ENCODE results near the gene TNC. TPM values are rescaled to one million over a fixed set of nuclear protein-coding genes. Genes with fewer than 3 reads are reported as not detected.

The TNC gene
- polyA plus RNA-seq, 1 of the 3 experiments (the other 2 are of a cell fraction): 805 TPM

DNA sequence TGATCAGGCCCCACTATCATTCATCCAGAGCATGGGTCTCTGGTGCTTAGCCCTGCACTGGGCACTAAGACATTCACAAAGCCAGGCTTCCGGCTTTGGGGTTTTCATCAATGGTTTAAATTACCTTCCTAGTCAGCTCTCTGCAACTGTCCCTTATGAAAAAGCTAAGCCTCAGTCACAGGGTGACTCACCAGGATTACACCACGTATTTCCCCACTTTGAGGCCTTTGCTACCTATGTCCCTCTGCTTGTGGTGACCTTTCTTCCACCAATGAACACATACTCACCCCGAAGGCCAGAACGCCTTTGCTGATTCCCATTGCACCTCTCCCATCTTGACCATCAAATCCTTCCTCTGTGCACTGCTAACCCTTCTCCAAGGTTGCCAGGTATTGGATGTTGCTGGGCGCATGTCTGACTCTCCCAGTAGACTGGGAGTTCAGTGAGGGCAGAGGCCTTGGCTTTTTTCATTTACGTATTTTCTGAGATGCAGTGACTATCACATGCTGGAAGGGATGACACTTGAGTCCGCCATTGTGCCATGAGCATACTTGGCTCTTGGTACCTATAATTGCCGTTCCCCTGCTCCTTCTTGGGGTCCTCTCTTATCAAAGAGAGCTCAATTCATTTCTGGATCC lies 128.9 kb downstream of the TNC start:
- no peaks in the 10 kb centered on the region for H3K9me3 ChIP-seq

GRCh38 chr9:114987116-114987515 lies 130.8 kb downstream of the TNC start:
- Histone ChIP-seq H3K9me2 (no peaks in the 10 kb centered on the region), H3K4me3 (ENCODE audit: low read depth in 2 of 2, low read length in 1 of 2) (no peak overlapping the region), H3K79me2 (ENCODE audit: insufficient read depth) (no peaks in the 10 kb centered on the region), H3K36me3 (replicated peaks in 1 of 2; ENCODE audit: control insufficient read depth in 1 of 2, insufficient read depth in 2 of 2, low read length in 1 of 2) (no peaks in the 10 kb centered on the region), H3K27ac (ENCODE audit: low read depth in 2 of 2, low read length in 1 of 2) (no peak overlapping the region), H3K4me1 (ENCODE audit: control insufficient read depth in 1 of 2, insufficient read depth in 2 of 2, low read depth in 1 of 2, low read length in 1 of 2) (no peaks in the 10 kb centered on the region), H3K9ac (no peak overlapping the region), H3K9me3 (no peaks in the 10 kb centered on the region), H4K20me1 (ENCODE audit: insufficient read depth) (no peaks in the 10 kb centered on the region), H3F3A (replicated peaks; ENCODE audit: insufficient read depth) (no peaks in the 10 kb centered on the region), H2AFZ (ENCODE audit: low read depth) (no peak overlapping the region), H3K4me2 (no peak overlapping the region), H3K27me3 (ENCODE audit: insufficient read depth) (peaks cover 34% of the 10 kb centered on the region; the same call in 1 of the 2 replicates)
- CTCF ChIA-PET: no interaction called here
- 53% methylated on average over 1 of the region's 1 CpG for WGBS (ENCODE audit: low lambda C conversion rate)
- POLR2A ChIA-PET: no interaction called here
- no peak for DNase-seq
- no peak for TF ChIP-seq CHD2 (IDR thresholded peaks at IDR 0.05; ENCODE audit: low read length, partially characterized antibody)
- TF ChIP-seq, protein P1, sequence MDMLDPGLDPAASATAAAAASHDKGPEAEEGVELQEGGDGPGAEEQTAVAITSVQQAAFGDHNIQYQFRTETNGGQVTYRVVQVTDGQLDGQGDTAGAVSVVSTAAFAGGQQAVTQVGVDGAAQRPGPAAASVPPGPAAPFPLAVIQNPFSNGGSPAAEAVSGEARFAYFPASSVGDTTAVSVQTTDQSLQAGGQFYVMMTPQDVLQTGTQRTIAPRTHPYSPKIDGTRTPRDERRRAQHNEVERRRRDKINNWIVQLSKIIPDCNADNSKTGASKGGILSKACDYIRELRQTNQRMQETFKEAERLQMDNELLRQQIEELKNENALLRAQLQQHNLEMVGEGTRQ (IDR thresholded peaks at IDR 0.05; ENCODE audit: borderline replicate concordance, low read depth, low read length): no peak
- no peak for TF ChIP-seq TCF12 (IDR thresholded peaks at IDR 0.05)
- TF ChIP-seq GABPA (IDR thresholded peaks at IDR 0.05; ENCODE audit: low read depth): no peak
- TF ChIP-seq RAD21 (IDR thresholded peaks at IDR 0.05; ENCODE audit: low read length): no peak
- TF ChIP-seq SMC3 (IDR thresholded peaks at IDR 0.05; ENCODE audit: low read depth, low read length): no peak
- TF ChIP-seq MXI1 (IDR thresholded peaks at IDR 0.05; ENCODE audit: low read depth, low read length): no peak
- no peak for TF ChIP-seq RCOR1 (IDR thresholded peaks at IDR 0.05; ENCODE audit: low read length)
- no peak for TF ChIP-seq RXRA (IDR thresholded peaks at IDR 0.05; ENCODE audit: borderline replicate concordance, low read depth)
- TF ChIP-seq, protein P2, sequence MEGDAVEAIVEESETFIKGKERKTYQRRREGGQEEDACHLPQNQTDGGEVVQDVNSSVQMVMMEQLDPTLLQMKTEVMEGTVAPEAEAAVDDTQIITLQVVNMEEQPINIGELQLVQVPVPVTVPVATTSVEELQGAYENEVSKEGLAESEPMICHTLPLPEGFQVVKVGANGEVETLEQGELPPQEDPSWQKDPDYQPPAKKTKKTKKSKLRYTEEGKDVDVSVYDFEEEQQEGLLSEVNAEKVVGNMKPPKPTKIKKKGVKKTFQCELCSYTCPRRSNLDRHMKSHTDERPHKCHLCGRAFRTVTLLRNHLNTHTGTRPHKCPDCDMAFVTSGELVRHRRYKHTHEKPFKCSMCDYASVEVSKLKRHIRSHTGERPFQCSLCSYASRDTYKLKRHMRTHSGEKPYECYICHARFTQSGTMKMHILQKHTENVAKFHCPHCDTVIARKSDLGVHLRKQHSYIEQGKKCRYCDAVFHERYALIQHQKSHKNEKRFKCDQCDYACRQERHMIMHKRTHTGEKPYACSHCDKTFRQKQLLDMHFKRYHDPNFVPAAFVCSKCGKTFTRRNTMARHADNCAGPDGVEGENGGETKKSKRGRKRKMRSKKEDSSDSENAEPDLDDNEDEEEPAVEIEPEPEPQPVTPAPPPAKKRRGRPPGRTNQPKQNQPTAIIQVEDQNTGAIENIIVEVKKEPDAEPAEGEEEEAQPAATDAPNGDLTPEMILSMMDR (IDR thresholded peaks at IDR 0.05): no peak

More for the DNA sequence above, 128.9 kb downstream of the TNC start:
- Histone ChIP-seq H3K4me3 (ENCODE audit: low read depth in 2 of 2, low read length in 1 of 2) (no peak overlapping the region), H3F3A (replicated peaks; ENCODE audit: insufficient read depth) (no peaks in the 10 kb centered on the region), H3K4me1 (ENCODE audit: control insufficient read depth in 1 of 2, insufficient read depth in 2 of 2, low read depth in 1 of 2, low read length in 1 of 2) (no peaks in the 10 kb centered on the region; a peak in 1 of 4 replicates), H3K27ac (ENCODE audit: low read depth in 2 of 2, low read length in 1 of 2) (no peak overlapping the region), H3K4me2 (no peak overlapping the region), H2AFZ (ENCODE audit: low read depth) (no peak overlapping the region), H3K9me2 (no peaks in the 10 kb centered on the region), H3K36me3 (replicated peaks in 1 of 2; ENCODE audit: control insufficient read depth in 1 of 2, insufficient read depth in 2 of 2, low read length in 1 of 2) (no peaks in the 10 kb centered on the region), H3K27me3 (ENCODE audit: insufficient read depth) (peaks cover 37% of the 10 kb centered on the region; the same call in 1 of the 2 replicates), H3K79me2 (ENCODE audit: insufficient read depth) (no peaks in the 10 kb centered on the region), H4K20me1 (ENCODE audit: insufficient read depth) (no peaks in the 10 kb centered on the region), H3K9ac (no peak overlapping the region)
- WGBS (ENCODE audit: low lambda C conversion rate): 55% methylated on average over 8 of the region's 8 CpGs
- POLR2A ChIA-PET: no interaction called here
- no peak for DNase-seq
- CTCF ChIA-PET: no interaction called here
- TF ChIP-seq JUND (IDR thresholded peaks at IDR 0.05) (no peak), MAX (IDR thresholded peaks at IDR 0.05; ENCODE audit: low read depth) (no peak), TEAD4 (IDR thresholded peaks at IDR 0.05; ENCODE audit: borderline replicate concordance, insufficient read depth) (no peak), POLR2AphosphoS5 (IDR thresholded peaks at IDR 0.05; ENCODE audit: low read depth, low read length) (no peak), MXI1 (IDR thresholded peaks at IDR 0.05; ENCODE audit: low read depth, low read length) (no peak), TCF12 (IDR thresholded peaks at IDR 0.05) (no peak), NFIC (IDR thresholded peaks at IDR 0.05; ENCODE audit: borderline replicate concordance) (no peak), FOSL2 (IDR thresholded peaks at IDR 0.05; ENCODE audit: borderline replicate concordance, low read depth) (no peak), YY1 (IDR thresholded peaks at IDR 0.05; ENCODE audit: low read depth) (no peak), ELF1 (IDR thresholded peaks at IDR 0.05) (no peak), EZH2phosphoT487 (IDR thresholded peaks at IDR 0.05; ENCODE audit: borderline replicate concordance, low read depth) (no peak), FOXM1 (IDR thresholded peaks at IDR 0.05; ENCODE audit: low read depth) (no peak), GABPA (IDR thresholded peaks at IDR 0.05; ENCODE audit: low read depth) (no peak), RFX5 (IDR thresholded peaks at IDR 0.05; ENCODE audit: low read length) (no peak), NRF1 (IDR thresholded peaks at IDR 0.05; ENCODE audit: low read depth, low read length) (no peak), RAD21 (IDR thresholded peaks at IDR 0.05; ENCODE audit: low read length) (no peak)
- TF ChIP-seq, protein P2 (IDR thresholded peaks at IDR 0.05): no peak
- TF ChIP-seq, protein P1 (IDR thresholded peaks at IDR 0.05; ENCODE audit: borderline replicate concordance, low read depth, low read length): no peak

Data from SK-N-SH (cell line).